22Rv1 (cell line): ENCODE data around the gene AKR1C8.
"Not testable (repeated sequence)": the region's sequence is repeated elsewhere in the genome, so short reads cannot be mapped to it uniquely, and the experiment has no call there.

Source experiments
- H3K27ac ChIP-seq: fragments of 450-650 bp; 2 replicates; pipeline ENCODE4 v1.5.1; 2017
- CTCF ChIP-seq: fragments of 450-650 bp; IDR thresholded peaks from 2 replicates; pipeline ENCODE4 v1.5.1; 2017; ENCODE audit warnings: mild to moderate bottlenecking
- ZFX ChIP-seq: fragments of 450-650 bp; IDR thresholded peaks from 2 replicates; pipeline ENCODE4 v1.6.1; 2017; ENCODE audit warnings: antibody characterized with exemption, borderline replicate concordance

Gene AKR1C8

GRCh38 chr10:5147981-5148677, 36.8 kb downstream of the AKR1C8 start:
- H3K27ac ChIP-seq: peak overlapping the region; percentile 100
- no peak for TF ChIP-seq CTCF
- TF ChIP-seq ZFX: no peak

- H3K27ac ChIP-seq: peak overlapping the region; percentile 100
- no peak for TF ChIP-seq CTCF
- TF ChIP-seq ZFX: no peak
Measured at GRCh38 chr10:5147255-5147980, 37.5 kb downstream of the AKR1C8 start.

- peak overlapping the region; percentile 100 for H3K27ac ChIP-seq
- TF ChIP-seq CTCF (no peak), ZFX (no peak)
Measured at GRCh38 chr10:5146920-5147254, 38.1 kb downstream of the AKR1C8 start.

- no peak for TF ChIP-seq ZFX
- no peak for TF ChIP-seq CTCF
- no peak overlapping the region; the same call in 1 of the 2 replicates for H3K27ac ChIP-seq
Measured at GRCh38 chr10:5143137-5143536, 41.8 kb downstream of the AKR1C8 start.

DNA sequence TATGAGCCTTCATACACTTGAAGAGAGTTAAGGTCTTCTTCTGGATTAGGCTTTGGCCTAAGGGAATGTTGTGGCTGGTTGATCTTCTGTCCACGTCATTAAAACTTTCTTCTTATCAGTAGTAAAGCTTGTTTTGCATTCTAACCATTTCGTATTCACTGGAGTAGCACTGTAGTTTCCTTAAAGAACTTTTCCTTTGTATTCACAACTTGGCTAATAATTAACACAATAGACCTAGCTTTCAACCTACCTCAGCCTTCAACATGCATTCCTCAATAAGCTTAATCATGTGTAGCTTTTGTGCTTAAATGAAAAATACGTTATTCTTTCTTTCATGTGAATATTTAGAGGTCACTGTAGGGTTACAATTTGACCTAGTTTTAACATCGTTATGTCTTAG, 42.8 kb downstream of the AKR1C8 start:
- TF ChIP-seq ZFX (no peak), CTCF (no peak)
- H3K27ac ChIP-seq: peak overlapping the region; percentile 64

GRCh38 chr10:5137699-5138098, 47.3 kb downstream of the AKR1C8 start:
- not testable (repeated sequence) for H3K27ac ChIP-seq

- H3K27ac ChIP-seq: no peak overlapping the region
- TF ChIP-seq CTCF: no peak
- no peak for TF ChIP-seq ZFX
Measured at GRCh38 chr10:5136468-5137087, 48.4 kb downstream of the AKR1C8 start.
